HG03439 (cell line): ENCODE measurements around the gene FBXO3.

Source experiments
- ATAC-seq: cut with Tn5 transposase; IDR thresholded peaks from one replicate; pipeline ENCODE4 v1.9.1; 2021; ENCODE audit warnings: mild to moderate bottlenecking, moderate library complexity; ENCODE audit not compliant: unreplicated experiment

FBXO3 gene

DNA sequence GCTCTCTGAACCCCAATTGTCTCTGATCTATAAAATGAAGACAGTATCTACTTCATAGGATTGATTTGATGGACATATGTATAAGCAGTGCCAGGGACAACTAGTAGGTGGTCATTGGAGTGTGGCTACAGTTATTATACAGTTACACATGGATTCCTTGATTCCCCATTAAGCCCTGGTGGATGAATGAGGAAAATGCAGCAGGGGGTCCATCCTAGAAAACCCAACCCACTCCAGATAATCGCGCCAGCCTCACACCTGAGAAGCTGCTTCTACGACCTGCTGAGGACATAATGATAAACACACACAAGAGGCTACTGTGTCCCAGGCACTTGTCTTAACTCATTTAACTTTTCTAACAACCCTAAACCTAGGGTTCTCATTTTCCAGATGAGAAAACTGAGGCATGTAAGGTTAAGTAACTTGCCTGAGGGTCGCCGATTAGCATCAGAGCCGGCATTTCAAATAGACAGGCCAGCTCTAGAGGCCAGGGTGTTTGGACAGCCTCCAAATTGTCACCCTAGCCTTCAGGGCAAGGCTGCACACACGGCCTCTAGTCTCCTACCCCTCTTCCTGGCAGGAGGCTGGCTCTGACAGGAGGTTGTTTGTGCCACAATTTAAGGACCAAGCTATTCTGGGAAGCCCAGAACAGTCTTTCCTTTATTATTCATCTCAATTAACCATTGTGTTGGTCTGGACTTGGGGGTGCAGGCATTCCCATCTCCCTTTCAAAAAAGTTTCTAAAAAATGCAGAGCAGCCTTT lies 69.9 kb downstream of the FBXO3 start:
- no peak for ATAC-seq

DNA sequence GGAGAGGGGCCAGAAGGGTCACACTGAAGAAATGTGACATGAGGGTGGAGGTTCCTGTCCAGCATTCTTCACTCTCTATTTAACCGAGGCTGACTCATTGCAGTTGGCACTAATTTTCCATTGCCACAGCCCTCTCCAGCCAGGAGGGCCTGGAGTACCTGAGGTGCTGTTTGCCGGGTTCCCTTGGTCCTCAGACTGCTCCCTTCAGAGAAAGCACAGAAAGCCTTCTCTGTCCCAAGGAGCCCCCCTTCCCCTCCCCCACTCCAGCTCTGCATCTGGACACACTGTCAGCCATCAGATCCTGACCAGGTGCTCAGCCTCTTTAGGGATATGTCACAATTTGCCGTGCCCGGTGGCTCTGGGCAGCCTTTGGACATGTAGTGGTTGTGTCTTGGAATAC lies 70.5 kb downstream of the FBXO3 start:
- ATAC-seq: no peak

DNA sequence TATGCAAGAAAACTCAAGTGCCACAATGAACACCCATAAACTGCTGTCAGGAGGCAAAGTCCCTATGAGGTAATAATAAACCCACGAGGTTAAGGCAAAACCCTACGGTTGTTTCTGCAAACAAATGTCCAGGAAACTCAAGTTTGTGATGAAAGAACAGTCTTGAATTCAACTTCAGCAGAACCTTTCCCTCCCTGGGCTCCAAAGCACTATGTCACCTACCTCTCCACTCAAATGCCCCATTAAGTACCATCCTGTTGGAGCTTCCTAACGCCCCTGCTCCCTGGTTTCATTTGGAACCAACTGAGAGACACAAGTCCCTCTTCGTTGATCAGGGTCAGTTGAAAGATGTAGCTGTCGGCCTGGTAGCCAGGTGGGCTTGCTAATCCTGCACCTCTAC lies 71.1 kb downstream of the FBXO3 start:
- no peak for ATAC-seq

GRCh38 chr11:33701302-33702230 lies 72.8 kb downstream of the FBXO3 start:
- ATAC-seq: no peak

DNA sequence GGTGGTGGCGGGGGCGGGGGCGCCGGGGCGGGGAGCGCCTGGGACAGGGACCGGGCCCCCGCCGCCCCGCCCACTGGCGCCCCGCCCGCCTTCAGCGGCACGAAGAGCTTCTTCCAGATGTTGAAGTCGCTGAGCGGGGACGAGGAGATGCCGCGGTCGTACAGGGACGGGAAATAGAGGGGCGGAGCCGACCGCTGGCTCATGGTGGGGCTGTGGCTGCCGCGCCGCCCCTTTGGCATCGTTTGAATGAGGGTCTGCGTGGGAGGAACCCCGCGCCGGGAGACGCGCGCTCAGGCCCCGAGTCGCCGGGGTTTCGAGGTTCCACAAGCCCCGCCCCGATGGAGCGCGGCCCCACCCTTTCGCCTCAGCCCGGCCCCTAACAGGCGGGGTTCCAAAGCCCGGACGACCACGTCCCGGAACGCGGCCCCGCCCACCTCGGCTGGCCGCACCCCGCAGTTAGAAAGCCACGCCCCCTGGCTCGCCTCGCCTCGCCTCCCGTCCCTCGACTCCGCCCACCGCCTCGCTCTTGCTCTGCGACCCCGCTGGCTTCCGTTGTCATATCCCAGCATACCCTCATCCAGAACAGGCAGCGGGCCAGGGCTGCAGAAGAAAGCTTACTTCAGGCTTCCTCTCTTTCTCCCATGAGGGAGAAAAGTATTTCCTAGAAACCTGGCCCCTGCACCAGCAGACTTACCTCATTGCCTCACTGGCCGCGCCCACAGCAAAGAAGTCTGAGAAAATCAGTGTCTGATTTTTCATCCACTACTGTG lies 73.6 kb downstream of the FBXO3 start, which contains the start of gene C11orf91:
C11orf91 (minus strand) TSS at position 325 of the 770 bp plus-strand sequence; CDS start at position 239, 86 bp downstream.
- peak; percentile 90 for ATAC-seq

DNA sequence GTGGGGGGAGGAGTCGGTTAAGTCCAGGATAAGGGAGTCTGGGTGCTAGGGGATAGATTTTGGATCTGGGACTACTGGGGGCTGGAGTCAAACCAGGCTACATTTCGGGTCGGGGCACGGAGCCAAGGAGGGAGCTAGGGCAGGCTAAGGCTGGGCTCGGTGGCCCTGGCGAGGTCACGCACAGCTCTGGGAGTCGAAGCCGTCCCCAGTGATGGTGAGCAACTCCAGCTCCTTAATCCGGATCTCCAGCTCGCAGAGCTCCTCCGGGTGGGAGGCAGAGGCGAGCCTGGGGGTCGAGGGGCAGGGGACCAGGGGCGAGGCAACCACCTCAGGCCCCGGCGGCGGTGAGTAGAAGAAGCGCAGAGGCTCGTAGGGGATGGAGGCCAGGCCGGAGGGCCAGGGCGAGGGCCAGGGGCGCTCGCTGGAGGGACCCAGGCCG lies 74.2 kb downstream of the FBXO3 start:
- ATAC-seq: no peak

DNA sequence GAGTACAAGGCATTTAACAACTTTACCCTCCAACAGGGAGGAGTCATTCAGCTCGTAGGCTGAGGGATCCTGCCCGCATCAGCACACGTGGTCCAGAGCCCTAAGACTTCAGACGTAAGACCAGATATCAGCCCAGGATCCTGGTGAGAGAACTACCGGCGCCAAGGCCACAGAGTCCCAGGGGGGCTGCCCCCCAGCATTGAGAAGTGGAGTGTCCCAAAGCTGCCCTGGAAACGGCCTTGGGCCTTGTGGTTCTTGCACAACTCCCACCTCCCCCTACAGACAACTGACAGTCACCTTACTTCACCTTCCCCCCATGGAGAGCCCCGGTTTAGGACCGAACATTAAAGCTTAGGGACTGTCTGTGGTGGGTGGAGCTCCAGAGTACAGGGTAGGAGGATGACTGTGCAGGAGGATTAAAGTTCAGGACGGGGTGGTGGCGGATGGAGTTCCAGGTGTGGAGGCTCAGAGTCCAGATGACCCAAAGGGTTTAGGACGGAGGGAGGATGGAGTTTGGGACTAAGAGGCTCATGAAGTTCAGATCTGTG lies 74.7 kb downstream of the FBXO3 start:
- no peak for ATAC-seq

DNA sequence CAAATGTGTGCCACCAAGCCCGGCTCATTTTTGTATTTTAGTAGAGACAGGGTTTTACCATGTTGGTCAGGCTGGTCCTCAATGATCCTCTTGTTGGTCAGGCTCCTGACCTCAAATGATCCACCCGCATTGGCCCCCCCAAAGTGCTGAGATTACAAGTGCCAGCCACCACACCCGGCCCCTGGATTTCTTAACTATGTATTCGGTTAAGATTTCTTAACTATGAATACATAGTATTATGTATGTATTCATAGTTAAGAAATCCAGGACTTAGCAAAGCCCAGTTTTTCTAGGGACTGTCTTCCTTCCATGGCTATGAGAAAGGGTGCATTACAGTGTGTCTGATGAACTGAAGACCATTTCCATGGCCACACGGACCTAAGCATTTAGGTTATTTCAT lies 75.4 kb downstream of the FBXO3 start:
- no peak for ATAC-seq

GRCh38 chr11:33697997-33698396 lies 76.3 kb downstream of the FBXO3 start:
- no peak for ATAC-seq

DNA sequence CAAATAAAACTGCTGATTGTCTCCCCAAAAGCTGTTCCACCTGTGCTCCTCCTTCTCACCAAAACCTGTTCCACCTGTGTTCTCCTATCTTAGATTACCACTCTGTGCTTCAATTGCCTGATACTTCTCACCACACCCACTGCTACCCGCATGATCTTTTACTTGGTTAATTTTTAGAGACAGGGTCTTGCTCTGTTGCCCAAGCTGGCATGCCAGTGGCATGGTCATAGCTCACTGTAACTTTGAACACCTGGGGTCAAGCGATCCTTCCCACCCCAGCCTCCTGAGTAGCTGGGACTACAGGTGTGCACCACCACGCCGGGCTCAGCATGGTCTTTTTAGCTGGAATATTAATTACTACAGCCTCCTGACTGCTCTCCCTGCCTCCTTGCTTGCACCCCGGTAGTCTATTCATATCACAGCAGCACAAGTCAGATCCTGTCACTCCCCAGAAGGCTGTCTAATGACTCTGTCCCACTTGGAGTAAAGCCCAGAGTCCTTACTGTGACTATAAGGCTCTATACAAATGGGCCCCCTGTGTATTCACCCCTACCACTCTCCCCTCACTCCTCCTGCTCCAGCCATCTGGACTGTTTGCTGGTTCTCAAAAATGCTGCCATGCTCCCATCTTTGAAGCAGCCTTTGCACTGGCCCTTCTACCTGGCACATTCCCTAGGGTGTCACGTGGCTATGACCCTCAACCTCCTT lies 77.2 kb downstream of the FBXO3 start:
- ATAC-seq: no peak

- no peak for ATAC-seq
These were observed 77.9 kb downstream of the FBXO3 start for GRCh38 chr11:33696411-33696810.

DNA sequence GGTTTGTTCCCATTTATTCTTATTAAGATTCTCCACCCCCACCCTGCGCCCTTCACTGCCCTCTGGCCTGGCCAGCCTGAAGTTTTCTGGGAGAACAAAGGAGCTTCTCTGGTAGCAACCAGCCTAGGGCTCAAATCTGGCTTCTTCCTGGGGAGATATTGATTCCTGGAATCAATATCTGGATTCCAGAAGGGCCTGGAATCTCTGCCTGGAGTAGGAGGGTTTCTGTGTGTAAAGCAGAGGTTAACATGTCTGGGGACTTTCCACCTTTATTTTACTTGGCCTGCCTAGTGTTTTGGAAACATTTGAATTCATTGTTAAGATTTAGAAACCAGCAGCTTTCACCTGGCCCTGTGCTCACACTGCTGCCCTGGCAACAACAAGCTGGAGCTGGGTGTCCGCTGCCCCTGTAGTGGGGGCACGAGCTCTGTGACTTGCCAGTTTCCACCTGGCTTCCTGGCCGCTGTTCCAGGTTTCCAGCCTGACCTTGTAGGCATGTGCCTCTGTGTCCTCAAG lies 79.2 kb downstream of the FBXO3 start:
- ATAC-seq: no peak

DNA sequence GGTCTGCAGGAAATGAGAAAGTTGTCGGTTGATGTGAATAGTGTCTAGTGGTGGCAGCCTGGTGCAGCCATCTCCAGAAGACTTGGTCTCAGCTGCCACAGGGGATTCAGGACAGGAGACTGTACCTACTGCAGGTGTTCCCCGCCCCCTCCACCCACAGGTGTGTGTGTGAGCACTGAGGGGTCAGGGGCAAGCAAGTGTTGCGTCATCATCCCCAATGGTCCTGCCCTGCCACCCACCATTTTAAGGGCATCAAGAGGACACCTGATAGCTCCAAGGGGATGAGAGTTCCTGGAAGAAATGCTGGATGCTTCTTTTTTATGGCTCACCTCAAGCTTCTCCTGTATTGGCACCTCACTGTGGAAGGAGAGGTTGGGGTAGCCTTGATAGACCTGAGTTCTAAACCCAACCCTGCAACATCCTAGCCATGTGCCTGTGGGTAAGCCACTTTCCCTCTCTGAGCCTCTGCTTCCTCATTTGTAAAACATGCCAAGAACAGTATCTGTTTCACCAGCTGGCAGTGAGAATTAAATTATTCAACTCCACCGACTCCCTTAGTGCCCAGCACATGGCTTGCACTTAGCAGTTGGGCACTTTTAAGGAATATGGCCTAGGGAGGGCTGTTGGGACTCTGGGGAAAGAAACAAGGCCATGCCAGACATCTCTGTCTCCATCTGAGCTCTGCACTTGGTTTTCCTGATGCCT lies 79.8 kb downstream of the FBXO3 start:
- no peak for ATAC-seq

GRCh38 chr11:33692541-33692940 lies 81.8 kb downstream of the FBXO3 start:
- no peak for ATAC-seq

GRCh38 chr11:33692013-33692504 lies 82.3 kb downstream of the FBXO3 start:
- no peak for ATAC-seq

- ATAC-seq: no peak
These were observed 83.1 kb downstream of the FBXO3 start for GRCh38 chr11:33691066-33691864.
